ENCODE results near the gene PAK1.
A peak's percentile ranks its signal among the peaks of the same experiment; 100 is the strongest.

PAK1 gene

DNA sequence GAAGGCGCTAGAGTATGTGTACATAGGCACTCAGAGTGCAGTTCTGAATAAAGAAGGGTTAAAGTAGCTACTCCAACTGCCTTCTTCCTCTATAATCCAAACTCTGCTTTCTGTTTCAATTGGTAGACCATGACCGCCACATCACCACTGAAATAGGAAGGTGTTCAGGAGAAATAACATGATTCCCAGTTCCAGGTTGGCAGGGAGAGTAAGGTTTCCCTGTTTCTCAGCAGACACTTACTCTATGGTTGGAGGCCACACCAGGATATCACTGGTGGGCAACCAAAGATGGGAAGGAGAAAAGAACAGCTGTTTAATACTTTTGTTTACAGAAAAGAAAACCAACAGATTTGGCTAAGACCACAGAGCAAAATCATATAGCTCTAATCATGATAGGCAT lies 37.9 kb downstream of the PAK1 start:
- DNase-seq (ENCODE audit: low read depth), result no peak

DNA sequence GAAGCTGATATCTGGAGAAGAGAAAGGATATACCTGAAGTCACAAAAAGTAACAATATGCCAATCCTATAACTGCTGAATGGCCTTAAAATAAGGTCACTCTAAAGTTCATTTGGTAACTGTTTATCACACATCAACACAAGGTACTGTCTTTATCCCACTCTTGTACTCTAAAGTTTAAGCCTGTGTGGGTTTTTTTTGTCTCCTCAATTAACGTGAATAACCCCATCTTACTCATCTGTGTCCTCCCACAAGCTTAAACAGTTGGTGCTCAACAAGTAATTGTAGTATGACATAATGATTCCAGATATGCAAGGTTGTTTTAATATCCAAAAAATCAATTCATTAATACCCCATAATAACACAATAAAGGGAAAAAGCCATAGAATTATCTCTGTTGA lies 42.1 kb downstream of the PAK1 start:
- DNase-seq (ENCODE audit: low read depth), result no peak

DNA sequence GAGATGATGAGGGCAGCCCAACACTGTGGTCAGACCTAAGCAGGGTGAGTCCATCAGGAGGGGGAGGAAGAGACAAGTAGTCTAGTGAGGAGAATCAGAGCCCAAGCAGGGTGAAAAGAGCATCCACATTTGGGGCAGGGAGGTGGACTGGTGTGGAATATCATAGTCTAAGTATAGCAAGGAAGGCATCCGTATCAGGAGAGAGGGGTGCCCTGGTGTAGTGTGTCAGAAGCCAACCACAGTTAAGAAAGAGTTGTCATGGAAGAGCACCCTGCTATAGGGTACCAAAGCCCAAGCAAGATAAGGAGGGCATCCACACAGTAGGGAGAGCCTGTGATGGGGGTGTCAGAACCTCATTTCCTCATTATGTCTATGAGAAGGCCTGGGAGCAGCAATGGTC lies 45.3 kb downstream of the PAK1 start:
- no peak for DNase-seq (ENCODE audit: low read depth)

DNA sequence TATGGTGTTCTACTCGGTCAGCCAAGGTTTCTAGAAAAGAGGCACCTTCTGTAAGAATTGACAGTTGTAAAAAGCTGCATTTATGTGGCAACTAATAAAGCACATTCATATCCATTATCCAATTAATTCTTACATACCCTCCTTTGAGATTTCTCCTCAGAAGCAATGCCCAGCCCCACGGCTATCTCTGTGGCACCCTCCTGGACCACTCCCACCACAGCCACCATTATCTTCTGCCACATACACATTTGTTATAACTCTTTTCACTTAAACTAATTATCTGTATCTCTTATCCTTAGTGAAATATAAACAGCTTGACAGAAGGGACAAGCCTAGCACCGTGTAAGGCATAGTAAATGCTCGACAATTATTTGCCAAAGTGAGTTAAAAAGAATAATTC lies 48.5 kb downstream of the PAK1 start:
- DNase-seq (ENCODE audit: low read depth), result no peak

DNA sequence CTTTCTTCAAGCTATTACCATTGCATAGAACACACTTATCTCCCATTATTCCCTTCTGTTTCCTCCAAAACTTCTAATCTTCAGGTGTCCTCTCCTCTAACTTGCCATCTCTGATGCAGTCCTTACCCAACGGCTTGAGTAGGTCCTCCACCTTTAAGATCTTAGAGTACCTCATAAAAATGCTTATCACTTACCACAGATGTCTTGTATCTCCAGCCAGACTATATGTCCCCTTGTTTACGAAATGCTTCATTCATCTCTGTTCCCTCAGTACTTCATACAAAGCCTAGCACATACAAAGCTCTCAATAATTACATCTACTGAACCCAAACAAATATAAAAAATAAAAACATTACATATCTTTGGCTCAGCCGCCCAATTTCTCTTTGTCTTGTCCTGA lies 49.2 kb downstream of the PAK1 start:
- DNase-seq (ENCODE audit: low read depth), result no peak

DNA sequence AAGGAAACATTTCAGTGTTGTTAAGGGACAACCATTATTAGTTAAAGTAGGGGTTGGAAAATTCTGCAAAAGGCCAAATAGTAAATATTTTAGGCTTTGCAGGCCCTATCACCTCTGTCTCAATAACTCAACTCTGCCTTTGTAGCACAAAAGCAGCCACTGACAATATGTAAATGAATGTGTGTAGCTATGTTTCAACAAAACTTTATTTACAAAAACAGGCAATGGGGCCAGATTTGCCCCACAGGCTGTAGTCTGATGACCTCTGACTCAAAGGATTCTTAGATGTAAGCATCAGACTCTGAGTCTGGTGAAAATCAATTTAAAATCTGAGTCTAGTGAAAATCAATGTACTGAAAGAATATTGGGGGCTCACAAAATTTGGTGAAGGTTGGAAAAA lies 50.3 kb downstream of the PAK1 start:
- no peak for DNase-seq (ENCODE audit: low read depth)

DNA sequence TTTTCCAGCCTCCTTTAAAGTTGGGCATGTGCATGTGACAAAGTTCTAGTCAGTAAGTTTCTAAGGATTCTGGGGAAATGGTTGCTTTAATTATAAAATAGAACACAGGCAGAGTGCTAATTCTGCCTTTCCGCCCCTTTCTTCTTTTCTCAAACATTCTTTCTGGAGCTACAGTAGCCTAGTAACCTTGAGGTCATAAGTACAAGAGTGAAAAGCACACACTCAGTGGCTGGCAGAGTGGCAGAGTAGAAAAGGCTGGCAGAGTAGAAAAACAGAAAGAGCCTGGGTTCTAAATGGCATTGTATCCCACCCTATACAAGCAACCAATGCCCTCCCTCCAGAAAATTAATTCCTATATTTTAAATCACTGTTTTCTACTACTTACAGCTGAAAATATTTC lies 51.2 kb downstream of the PAK1 start:
- no peak for DNase-seq (ENCODE audit: low read depth)

DNA sequence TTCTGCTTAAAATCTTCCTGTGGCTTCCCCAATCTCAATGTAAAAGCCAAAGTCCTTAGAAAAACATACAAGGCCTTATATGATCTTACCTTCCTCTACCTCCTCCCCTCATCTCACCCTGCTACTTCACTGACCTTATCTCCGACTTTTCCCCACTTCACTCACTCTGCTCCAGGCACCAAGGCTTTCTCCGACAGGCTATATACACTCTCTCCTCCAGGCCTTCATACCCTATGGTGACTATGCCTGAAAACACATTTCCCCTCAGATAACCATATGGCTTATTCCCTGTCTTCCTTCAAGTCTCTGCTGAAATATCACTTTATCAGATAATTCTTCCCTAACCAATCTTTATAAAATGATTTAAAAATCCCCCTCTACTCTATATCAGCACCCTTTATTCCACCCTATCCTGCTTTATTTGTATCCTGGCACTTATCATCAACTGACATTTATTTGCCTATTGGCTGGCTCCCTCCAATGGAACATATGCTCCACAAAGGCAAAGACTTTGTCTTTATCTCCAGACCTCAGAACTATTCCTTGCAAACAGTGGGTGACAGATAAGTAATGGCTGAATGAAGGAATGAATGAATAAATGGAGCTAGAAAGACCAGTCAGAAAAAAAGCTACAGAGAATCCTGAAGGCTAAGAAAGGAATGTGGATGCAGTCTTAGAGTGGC lies 52.7 kb downstream of the PAK1 start:
- no peak for DNase-seq (ENCODE audit: low read depth)

DNA sequence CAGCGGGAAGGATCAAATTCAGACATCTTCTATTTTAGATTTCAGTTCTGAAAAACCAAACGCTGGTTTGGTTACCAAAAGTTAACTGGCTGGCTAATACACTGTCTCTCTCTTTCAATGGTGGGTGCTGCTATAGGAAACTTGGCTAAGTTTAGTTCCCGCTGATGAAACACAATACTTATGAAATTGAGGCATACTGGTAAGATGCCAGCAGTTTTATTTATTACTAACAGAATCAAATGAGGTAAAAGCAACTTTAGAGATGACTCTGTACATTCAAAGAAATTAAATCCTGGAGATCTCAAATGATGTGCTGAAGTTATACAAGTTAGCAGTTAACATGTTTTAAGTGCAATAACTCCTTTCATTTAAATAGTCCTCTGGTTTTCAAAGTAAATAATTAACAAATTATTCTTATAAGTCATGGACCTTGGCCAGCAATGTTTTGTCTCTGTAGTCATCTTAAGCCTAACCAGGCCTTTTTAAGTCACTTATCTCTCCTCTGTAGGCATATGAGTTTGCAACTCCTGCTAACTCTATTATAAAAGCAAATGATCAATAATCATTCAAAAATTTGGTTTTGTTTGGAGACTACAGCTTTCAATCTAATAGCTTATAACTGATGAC lies 54.8 kb downstream of the PAK1 start:
- DNase-seq (ENCODE audit: low read depth), result no peak

DNA sequence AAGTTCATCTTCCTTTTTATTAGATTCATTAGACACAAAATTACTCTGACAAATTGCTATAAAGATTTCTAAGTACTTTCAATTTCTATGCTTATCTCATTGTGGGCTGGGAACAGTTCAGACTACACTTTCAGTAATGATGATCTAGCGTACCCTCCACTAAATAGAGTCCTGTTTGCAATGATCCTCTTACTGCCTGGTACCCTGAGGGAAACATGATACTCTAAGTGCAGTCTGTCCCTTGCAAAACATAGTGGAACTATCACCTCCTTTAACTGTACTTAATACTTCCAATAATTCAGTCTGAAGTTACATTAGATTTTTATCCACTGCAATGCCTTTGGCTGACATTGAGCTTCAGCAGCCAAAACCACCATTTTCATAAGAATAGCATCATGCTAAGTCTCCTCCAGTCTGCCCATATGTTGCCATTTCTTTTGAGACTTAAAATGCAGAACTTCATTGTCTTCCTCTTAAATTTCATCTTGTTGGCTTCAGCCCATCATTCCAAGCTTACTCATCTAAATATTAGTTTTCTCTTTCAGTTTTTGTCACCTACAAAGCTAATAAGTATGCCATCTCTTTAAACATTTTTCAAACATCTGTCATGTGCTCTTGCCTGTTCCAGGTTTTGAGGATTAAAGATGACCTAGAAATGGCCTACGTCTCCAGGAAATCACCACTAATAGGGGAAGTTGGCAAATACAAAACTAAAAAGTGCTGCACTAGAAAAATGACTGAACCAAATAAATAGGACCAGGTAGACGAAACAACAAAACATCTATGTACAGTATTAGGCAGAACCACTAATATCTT lies 55.5 kb downstream of the PAK1 start:
- no peak for DNase-seq (ENCODE audit: low read depth)

DNA sequence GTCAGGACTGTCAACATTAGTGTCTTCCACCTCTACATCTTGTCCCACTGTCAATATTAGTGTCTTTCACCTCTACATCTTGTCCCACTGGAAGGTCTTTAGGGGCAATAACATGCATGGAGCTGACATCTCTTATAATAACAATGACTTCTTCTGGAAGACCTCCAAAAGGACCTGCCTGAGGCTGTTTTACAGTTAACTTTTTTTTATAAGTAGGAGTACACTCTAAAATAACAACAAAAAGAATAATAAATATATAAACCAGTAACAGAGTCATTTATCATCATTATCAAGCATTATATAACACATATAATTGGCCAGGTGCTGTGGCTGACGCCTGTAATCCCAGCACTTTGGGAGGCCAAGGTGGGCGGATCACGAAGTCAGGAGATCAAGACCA lies 57.5 kb downstream of the PAK1 start:
- peak; percentile 19 for DNase-seq (ENCODE audit: low read depth)

DNA sequence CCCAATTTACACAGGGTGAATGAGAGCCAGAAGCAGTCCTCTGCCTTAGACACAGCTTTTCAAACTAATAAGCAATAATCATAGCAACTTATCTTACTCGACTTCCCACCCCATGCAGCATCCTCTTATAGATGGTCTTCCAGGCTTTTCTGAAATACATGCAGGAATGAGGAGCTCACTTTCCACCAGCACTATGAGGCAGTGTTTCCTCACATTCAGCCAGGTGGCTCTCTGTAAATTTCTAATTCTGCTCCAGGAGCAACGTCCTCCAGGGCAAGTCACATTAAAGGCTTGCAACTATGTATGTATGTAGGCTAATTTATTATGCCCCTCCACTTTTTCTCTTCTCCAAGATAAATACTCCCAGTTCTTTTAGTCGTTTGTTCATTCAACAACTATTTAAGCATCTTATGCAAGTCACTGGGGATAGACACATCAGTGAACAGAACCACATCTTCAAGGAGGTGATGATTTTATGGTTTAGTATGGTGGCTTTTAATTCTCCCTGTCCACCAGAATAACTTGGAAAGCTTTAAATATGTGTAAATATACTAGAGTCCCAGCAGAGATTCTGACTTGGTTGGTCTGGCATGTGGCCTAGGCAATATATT lies 59.9 kb downstream of the PAK1 start:
- DNase-seq (ENCODE audit: low read depth), result no peak

DNA sequence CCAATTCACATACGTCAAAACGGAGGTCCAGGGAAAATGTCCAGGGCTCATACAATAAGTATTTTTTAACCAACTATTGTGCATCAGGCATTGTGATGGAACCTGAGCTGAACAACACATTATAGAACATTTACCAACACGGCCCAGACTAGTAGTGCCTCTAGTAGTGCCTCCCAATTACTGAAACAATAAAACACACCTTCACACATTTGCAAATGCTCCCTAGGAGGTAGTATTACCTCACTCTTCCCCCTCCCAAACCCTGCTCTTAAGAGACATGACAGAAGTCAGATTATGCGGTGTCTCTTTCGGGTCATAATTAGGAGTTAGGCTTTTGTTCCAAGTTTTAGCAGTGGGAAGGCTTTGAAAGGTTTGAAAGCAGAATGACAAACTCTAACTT lies 61.1 kb downstream of the PAK1 start:
- DNase-seq (ENCODE audit: low read depth), result no peak

DNA sequence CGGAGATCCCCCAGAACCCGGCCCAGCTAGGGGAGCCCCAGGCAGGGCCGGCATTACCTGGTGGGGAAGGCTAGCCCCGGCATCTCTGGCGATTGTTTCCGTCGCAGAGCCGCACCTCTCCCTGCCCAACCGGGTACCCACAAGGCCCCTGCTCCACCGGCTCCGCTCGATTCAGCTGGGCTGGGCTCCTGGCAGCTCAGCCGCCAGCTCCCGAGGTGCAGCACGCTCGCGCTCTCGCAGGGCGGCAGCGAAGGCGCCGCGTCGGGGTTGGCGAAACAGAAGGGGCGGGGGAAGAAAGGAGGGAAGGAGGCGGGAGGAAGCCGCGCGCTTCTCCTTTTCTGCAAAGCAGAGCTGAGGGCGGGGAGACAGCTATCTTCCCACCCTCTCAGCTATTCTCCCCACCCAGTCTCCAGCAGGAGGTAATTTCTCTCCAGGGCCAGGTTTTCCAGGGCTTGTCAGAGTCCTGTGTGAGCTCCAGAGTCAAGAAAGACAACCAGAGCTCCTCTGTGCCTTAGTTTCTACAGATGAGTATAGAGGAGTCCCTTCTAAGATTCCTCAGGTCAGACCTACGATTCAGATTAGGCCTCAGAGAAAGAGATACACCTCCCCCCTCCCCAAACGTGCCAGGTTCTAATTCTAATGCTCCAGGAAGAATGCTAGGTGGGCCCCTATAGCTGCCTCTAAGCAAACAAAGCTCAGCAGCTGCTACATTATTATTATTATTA lies 62.0 kb downstream of the PAK1 start:
- peak; percentile 90 for DNase-seq (ENCODE audit: low read depth)

DNA sequence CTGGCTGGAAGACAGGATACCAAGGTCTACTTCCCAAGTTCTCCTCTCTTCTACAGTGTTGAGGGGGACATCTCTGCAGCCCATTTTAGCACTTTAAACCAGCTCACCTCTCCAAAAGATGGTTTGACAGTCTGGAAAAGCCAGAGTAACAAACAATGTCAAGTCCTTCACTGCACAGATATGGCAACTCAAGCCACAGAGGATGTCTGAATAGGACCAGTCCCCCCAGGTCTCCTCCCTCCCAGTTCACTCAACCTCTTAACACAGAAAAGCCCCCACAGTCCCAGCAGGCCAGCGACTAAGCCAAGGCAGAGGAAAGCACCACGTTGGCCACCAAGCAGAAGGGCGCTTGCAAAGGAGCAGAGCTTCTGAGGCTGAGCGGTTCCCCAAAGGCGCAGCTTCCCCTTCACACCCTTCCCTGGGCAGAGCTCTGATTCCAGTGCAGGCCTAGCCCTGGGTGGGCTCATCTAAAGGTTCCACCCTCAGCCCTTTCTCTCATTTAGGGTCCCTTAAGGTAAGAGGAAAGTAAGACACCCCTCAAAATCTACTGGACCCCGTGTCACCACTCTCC lies 62.7 kb downstream of the PAK1 start:
- peak; percentile 39 for DNase-seq (ENCODE audit: low read depth)

DNA sequence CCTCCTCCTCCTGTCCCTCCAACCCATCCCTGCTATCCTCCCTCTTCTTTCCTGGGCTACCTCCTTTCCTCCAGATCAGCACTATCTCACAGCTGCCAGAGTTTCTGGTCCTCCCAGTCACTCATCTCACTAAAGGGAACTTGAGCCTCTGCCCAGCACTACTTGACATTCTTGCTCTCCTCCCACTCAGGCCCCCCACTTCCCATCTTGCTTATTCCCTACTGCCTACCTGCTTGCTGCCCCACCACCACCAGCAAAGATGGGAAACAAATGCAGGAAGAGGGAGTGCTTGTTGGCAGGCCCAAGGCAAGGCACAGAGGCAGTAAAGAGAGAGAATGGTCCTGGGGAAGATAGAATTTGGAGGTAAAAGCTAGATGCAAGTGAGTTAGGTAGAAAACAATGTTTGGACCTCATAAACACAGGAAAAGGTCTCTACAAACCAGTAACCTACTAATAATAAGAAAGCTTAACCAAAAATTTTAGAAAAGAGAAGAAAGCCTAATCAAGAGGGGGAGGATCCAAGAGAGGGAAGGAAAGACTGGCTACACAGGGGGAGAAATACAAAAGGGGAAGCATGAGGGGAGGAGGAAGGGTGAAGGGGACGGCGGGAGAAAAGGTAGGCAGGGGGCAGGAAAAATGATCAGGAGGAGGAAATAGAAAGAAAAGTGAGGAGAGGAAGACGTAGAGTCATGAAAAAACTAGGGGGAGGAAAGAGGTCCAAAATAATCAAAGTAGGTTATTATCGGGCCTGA lies 63.6 kb downstream of the PAK1 start:
- no peak for DNase-seq (ENCODE audit: low read depth)

DNA sequence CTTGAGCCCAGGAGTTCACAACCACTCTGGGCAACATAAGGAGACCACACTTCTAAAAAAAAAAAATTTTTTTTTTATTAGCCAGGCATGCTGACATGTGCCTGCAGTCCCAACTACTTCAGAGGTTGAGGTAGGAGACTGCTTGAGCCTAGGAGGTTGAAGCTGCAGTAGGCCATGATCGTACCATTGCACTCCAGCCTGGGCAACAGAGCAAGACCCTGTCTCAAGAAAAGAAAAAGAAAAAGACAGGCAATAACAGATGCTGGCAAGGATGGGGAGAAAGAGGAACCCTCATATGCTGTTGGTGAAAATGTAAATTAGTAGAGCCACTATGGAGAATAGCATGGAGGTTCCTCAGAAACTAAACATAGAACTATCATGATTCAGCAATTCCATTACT lies 64.8 kb downstream of the PAK1 start:
- no peak for DNase-seq (ENCODE audit: low read depth)

DNA sequence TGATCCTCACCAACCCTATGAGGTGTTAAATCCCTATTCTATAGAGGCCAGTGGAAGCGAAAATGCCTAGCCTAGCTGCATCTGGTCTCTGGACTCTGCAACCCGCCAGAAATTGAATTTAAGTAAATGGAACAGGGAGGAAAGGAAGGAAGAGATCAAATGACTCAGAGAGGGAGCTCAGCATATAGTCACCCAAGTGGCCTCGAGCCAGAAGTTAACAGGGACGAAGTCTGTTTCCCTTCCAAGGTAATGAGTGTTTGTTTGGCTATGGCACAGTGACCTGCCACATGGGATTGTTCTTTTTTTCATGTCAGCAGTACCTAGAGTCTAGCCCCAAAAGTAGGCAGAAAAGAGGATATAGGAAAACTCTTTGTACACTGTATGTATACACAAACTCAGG lies 66.3 kb downstream of the PAK1 start:
- DNase-seq (ENCODE audit: low read depth), result peak; percentile 94

DNA sequence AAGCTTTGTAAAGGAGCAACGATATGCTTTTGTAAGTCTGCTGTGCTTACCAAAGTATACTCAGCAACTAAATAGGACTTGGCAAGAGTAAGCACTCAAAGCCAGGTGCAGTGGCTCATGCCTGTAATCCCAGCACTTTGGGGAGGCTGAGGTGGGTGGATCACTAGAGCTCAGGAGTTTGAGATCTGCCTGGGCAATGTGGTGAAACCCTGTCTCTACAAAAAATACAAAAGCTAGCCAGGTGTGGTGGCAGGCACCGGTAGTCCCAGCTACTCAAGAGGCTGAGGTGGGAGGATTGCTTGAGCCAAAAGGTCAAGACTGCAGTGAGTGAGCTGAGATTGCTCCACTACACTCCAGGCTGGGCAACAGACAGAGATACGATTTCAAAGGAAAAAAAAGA lies 67.5 kb downstream of the PAK1 start:
- no peak for DNase-seq (ENCODE audit: low read depth)

DNA sequence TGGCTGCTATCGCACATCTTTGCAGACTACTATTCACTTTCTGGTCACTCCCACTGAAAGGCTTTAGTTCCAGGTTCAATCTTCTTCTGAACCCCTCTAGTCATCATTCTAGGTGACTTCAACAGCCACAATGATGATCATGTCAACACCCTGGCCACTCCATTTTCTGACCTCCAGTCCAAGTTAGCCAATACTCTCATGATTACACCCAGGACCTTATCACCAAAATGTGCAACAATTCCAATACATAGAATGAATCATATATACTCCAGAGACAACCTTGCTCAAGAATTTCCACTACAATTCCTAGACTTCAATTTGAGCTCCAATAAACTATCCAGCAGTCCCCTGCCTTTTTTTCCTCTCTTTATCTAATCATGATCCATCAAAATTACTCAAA lies 70.7 kb downstream of the PAK1 start:
- DNase-seq (ENCODE audit: low read depth), result no peak

DNA sequence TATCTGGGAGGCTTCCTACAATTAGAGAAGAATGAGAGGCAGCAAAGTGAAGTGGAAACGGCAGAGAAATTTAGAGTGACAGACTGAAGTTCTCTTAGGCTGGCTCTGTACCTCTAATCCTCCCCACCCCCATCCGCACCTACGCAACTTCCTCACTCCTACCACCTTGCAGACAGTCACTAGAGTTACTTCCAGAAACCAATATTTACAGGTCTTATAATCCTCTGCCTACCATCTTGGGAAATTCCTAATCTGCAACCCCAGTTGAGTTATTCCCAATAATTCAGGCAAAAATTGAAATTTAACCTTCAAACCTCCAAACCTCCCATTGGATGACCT lies 71.7 kb downstream of the PAK1 start:
- DNase-seq (ENCODE audit: low read depth), result no peak
